Naive B cell (primary cell): ENCODE results near the gene MFAP4. TPM values are rescaled to one million over a fixed set of nuclear protein-coding genes. Genes with fewer than 3 reads are reported as not detected.
A peak's percentile ranks its signal among the peaks of the same experiment; 100 is the strongest.

ENCODE experiments used
- ATAC-seq, 2 donors: fragments of 150-1000 bp; cut with Tn5 transposase; 2 replicates each; pipeline ENCODE4 v1.10.0; 2021; ENCODE audit warnings: low read depth in 2 of 2, mild to moderate bottlenecking in 2 of 2, moderate library complexity in 2 of 2
- DNase-seq: peaks from one replicate; pipeline ENCODE4 v3.0.0; 2022
- H3K27ac Mint-ChIP-seq, 6 donors: one replicate each; pipeline ENCODE4 v1.8.0; 2020 to 2022; ENCODE audit warnings: mild to moderate bottlenecking in 6 of 6, mixed read lengths in 6 of 6, moderate library complexity in 5 of 6, inconsistent platforms in 2 of 6
- H3K27me3 Mint-ChIP-seq, 3 donors: one replicate each; pipeline ENCODE4 v1.8.0; 2021 to 2022; ENCODE audit warnings: mixed read lengths in 3 of 3, mild to moderate bottlenecking in 1 of 3
- H3K36me3 Mint-ChIP-seq, 2 donors: one replicate each; pipeline ENCODE4 v1.8.0; 2020 to 2022; ENCODE audit warnings: mixed read lengths in 2 of 2, inconsistent platforms in 1 of 2, mild to moderate bottlenecking in 1 of 2
- H3K4me1 Mint-ChIP-seq, 3 donors: one replicate each; pipeline ENCODE4 v1.8.0; 2020 to 2022; ENCODE audit warnings: mixed read lengths in 3 of 3, inconsistent platforms in 1 of 3, mild to moderate bottlenecking in 1 of 3, moderate library complexity in 1 of 3
- H3K4me3 Mint-ChIP-seq, 8 donors: one replicate each; pipeline ENCODE4 v1.8.0; 2020 to 2022; ENCODE audit warnings: mild to moderate bottlenecking in 8 of 8, mixed read lengths in 8 of 8, moderate library complexity in 8 of 8, inconsistent platforms in 2 of 8
- H3K9me3 Mint-ChIP-seq, 7 donors: one replicate each; pipeline ENCODE4 v1.8.0; 2020 to 2022; ENCODE audit warnings: mixed read lengths in 7 of 7, mild to moderate bottlenecking in 5 of 7, inconsistent platforms in 2 of 7, moderate library complexity in 1 of 7
- polyA plus RNA-seq, 6 donors: library from polyadenylated mRNA; unstranded; fragments of 300-500 nt; fragmentation: Illumina TruSeq; gene quantifications; one replicate each; pipeline ENCODE4 v1.2.3, GENCODE V29; 2021; ENCODE audit warnings: low read depth in 6 of 6

Gene MFAP4
- polyA plus RNA-seq, 6 donors from 2014 or later, result not detected

GRCh38 chr17:19343256-19343630, 43.7 kb downstream of the MFAP4 start:
- no peak overlapping the region for H3K4me3 Mint-ChIP-seq
- peaks cover 14 to 41% (median 16%) of the 10 kb centered on the region in 3 donors for H3K27me3 Mint-ChIP-seq
- H3K4me1 Mint-ChIP-seq, result peaks cover 0 to 13% (median 0%) of the 10 kb centered on the region in 3 donors
- no peaks in the 10 kb centered on the region for H3K9me3 Mint-ChIP-seq
- H3K27ac Mint-ChIP-seq, result no peak overlapping the region
- DNase-seq, result no peak
- no peak for ATAC-seq
- no peaks in the 10 kb centered on the region for H3K36me3 Mint-ChIP-seq

- ATAC-seq (no peak), DNase-seq (no peak)
- H3K27ac Mint-ChIP-seq, result no peak overlapping the region
- no peaks in the 10 kb centered on the region for H3K9me3 Mint-ChIP-seq
- no peak overlapping the region for H3K4me3 Mint-ChIP-seq
- H3K27me3 Mint-ChIP-seq, result peaks cover 14 to 41% (median 16%) of the 10 kb centered on the region in 3 donors
- H3K36me3 Mint-ChIP-seq, result no peaks in the 10 kb centered on the region
- peaks cover 0 to 13% (median 2%) of the 10 kb centered on the region in 3 donors for H3K4me1 Mint-ChIP-seq
These were observed 44.3 kb downstream of the MFAP4 start for GRCh38 chr17:19342611-19343255.

DNA sequence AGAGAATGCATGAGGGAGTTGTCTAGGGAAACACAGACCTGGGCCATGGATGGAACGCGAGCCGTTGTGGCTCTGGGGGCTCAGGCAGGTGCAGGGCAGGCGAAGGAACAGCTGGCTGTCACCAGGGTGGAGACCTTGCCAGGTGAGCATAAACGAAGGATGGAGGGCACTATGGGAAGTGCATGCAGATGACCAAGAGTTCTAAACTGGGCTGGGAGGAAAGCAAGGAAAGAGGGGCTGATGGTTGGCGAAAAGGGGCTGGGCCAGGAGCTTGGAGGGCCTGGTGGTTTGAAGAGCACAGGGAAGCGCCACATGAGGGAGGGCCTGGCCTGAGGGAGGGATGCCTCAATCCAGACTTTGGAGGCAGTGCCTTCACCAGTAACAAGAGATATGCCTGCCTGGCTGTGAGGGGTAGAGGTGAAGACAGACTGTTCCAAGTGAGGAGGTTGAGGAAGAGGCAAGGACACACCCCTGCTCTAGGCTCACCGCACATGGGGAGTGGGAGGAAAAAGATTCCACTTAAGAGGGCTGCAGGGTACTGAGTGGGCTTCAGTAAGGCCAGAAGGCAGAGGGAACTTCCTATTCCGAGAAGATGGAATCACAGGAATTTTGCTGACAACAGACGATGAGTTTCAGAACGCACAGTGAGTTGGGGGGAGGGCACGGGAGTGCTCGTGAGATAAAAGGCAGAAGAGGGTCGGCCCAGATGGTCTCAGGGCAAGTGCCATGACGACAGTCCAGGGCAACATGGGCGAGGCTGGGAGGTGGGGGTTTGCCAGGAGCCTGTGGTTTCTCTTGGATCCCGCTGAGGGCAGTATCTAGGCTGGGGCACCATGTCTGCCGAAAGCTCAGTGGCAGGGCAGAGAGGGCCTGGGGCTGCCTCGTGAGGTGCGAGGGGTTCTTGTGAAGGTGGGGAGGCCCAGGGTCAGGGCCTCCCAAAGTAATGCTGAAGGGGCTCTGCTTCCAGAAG, 45.1 kb downstream of the MFAP4 start:
- ATAC-seq, result no peak
- no peak for DNase-seq
- Mint-ChIP-seq H3K4me3 (no peak overlapping the region), H3K36me3 (no peaks in the 10 kb centered on the region), H3K27me3 (peaks cover 14 to 46% (median 21%) of the 10 kb centered on the region in 3 donors), H3K27ac (peak overlapping the region in 2 of 6 donors; percentile 72 to 74), H3K9me3 (no peaks in the 10 kb centered on the region), H3K4me1 (peaks cover 2 to 17% (median 5%) of the 10 kb centered on the region in 3 donors)

DNA sequence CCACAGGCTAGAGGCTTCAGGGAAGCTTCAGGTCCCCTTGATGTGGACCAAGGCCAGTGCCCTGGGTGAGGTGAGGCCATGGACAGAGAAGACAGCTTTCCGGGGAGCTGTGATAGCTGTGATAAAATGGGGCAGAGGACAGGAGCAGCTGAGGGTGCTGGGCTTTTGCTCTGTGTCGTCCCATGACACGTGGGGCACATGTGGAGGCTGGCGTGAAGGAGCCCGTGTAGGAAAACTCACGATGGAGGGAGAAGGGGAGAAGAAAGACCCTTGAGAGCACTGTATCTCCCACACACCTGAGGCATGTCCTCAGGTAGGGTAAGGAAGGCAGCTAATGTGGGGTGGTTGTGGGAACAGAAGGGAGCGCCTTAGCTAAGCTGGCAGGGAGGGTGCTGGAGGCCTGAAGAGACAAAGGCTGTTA, 45.8 kb downstream of the MFAP4 start:
- Mint-ChIP-seq H3K4me3 (no peak overlapping the region), H3K4me1 (peaks cover 2 to 13% (median 6%) of the 10 kb centered on the region in 3 donors), H3K27ac (peak overlapping the region in 1 of 6 donors; percentile 5), H3K27me3 (peaks cover 14 to 44% (median 23%) of the 10 kb centered on the region in 3 donors), H3K9me3 (no peaks in the 10 kb centered on the region), H3K36me3 (no peaks in the 10 kb centered on the region)
- DNase-seq (no peak), ATAC-seq (no peak)

DNA sequence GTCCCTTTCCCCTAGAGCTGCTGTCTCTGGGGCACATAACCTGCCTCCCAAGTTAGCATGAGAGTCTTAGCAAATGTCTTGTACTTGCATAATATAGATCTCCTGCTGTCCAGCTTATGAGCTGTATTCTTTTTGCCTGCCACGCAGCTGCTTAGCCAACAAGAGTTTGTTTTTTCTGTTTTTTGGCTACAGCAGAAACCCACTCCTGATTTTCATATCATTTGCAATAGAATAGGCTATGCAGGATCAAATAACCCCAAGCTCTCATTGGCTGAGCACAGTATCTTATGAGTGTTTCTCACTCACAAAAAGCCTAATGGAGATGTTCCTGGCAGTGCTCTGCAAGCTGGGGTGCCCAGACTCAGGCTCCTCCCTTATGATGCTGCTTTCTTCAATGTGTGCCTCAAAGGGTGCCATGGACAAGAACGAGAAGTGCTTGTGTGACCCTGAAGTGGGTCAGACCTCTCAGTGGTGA, 47.6 kb downstream of the MFAP4 start:
- no peaks in the 10 kb centered on the region for H3K36me3 Mint-ChIP-seq
- H3K4me1 Mint-ChIP-seq, result peaks cover 2 to 13% (median 6%) of the 10 kb centered on the region in 3 donors
- no peak overlapping the region for H3K27ac Mint-ChIP-seq
- ATAC-seq (no peak), DNase-seq (no peak)
- no peaks in the 10 kb centered on the region for H3K9me3 Mint-ChIP-seq
- no peak overlapping the region for H3K4me3 Mint-ChIP-seq
- peaks cover 14 to 44% (median 29%) of the 10 kb centered on the region in 3 donors for H3K27me3 Mint-ChIP-seq

DNA sequence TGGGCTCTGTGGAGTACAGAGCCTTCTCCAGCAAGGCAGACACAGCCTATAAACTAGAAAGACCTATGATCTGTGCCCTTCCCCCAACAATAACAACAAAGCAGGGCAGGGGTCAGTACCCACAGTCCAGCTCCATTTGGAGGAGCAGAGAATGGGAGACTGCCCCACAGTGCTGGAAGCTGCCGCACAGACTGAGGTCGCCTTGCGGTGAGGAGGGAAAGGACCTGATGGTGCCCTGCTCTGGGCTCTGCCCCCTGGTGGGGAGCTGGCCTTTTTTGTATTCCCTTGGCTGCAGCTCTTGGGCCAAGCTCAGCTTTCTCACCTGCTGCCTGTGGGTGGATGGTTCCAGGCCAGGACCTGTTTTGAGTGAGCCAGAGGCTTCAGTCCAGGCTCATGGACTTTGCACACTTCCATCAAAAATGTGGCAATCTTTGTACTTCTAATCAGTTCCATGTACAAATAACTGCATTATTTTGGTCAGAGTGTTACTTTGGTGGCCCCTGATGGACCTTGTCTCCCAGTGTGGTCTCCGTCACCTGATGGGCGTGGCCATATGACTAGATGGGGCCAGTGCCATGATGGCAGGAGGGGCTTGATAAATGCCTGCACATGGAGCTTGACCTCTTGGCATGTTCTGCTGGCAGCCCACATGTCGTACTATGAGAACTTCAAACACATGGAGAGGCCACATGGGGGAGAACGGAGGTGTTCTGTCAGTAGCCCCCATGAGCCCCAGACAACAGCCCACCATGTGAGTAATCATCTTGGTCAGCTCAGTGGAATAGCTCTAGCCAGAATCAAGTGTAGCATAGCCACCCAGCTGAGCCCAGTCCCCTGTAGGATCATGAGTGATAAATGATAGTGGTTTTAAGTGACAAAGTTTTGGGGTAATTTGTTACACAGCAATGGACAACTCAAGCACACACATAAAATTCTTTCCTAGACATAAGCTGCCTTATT, 48.7 kb downstream of the MFAP4 start:
- H3K27ac Mint-ChIP-seq, result no peak overlapping the region
- ATAC-seq (peak; percentile 99), DNase-seq (peak; percentile 78)
- H3K4me1 Mint-ChIP-seq, result peaks cover 2 to 13% (median 6%) of the 10 kb centered on the region in 3 donors
- H3K4me3 Mint-ChIP-seq, result no peak overlapping the region
- H3K9me3 Mint-ChIP-seq, result no peaks in the 10 kb centered on the region
- peaks cover 14 to 44% (median 29%) of the 10 kb centered on the region in 3 donors for H3K27me3 Mint-ChIP-seq
- no peaks in the 10 kb centered on the region for H3K36me3 Mint-ChIP-seq

DNA sequence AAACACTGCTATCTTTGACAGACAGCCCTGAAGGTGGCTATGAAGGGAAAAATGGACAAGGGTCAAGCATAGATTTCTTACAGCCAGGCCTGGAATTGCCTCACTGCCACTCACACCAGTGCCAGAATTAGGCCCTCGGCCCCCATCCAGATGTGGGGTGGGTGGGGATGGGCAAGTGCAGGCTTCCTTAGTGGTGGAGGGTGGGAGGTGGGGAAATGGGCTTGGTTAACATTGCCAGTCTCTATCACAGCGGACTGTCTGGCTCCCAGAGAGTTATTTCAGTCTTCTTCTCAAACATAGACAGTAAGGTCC, 49.3 kb downstream of the MFAP4 start:
- peak overlapping the region in 1 of 6 donors; percentile 28 for H3K27ac Mint-ChIP-seq
- ATAC-seq, result peak in 1 of 2 donors; percentile 7
- no peaks in the 10 kb centered on the region for H3K36me3 Mint-ChIP-seq
- H3K27me3 Mint-ChIP-seq, result peaks cover 14 to 39% (median 29%) of the 10 kb centered on the region in 3 donors
- peaks cover 2 to 15% (median 6%) of the 10 kb centered on the region in 3 donors for H3K4me1 Mint-ChIP-seq
- no peak for DNase-seq
- H3K4me3 Mint-ChIP-seq, result no peak overlapping the region
- no peaks in the 10 kb centered on the region for H3K9me3 Mint-ChIP-seq

DNA sequence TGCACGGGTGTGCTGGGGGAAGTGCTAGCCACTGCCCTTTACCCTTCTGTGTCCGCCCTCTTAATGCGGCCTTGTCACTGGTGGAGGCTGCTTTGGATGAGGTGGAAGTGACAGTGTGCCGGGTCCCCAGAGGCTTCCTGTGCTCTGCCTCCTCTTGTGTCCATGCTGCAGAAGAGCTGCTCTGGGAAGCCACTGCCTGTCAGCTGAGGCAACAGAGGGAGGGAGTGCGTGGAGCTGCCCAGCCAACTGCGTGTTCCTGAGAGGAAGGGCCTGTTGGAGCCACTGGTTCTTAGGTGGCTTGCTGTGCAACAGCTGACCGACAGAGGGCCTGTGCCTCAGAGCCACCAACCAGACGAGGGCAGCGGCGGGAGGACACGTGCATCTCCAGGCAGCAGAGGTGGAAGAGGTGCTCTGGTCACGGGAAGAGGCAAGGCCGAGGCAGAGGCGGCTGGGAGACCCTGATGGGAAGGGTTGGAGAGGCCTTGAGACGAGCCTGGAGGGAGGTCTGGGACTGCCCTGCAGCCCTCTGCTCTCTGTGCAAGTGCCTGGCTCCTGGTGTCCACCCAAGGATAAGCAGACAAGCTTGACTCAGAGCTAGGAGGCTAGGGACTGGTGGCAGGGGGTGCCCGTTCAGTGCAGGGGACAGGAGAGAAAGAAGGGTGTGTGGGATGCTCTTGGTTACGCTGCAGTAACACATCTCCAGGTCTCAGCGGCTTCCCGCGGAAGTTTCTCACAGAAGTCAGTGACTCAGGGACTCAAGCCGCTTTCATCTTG, 49.9 kb downstream of the MFAP4 start:
- no peaks in the 10 kb centered on the region for H3K9me3 Mint-ChIP-seq
- no peak for DNase-seq
- ATAC-seq, result peak in 1 of 2 donors; percentile 24
- H3K4me3 Mint-ChIP-seq, result peak overlapping the region in 1 of 8 donors; percentile 25
- no peaks in the 10 kb centered on the region for H3K36me3 Mint-ChIP-seq
- peaks cover 2 to 17% (median 6%) of the 10 kb centered on the region in 3 donors for H3K4me1 Mint-ChIP-seq
- H3K27me3 Mint-ChIP-seq, result peaks cover 13 to 36% (median 26%) of the 10 kb centered on the region in 3 donors
- H3K27ac Mint-ChIP-seq, result peak overlapping the region in 2 of 6 donors; percentile 6 to 28

- Mint-ChIP-seq H3K4me1 (peaks cover 2 to 9% (median 6%) of the 10 kb centered on the region in 3 donors), H3K27ac (no peak overlapping the region), H3K4me3 (no peak overlapping the region), H3K9me3 (no peaks in the 10 kb centered on the region), H3K27me3 (peaks cover 9 to 25% (median 16%) of the 10 kb centered on the region in 3 donors), H3K36me3 (no peaks in the 10 kb centered on the region)
- no peak for DNase-seq
- ATAC-seq, result no peak
These were observed 50.9 kb downstream of the MFAP4 start for GRCh38 chr17:19335951-19336631.

GRCh38 chr17:19334331-19334730, 52.7 kb downstream of the MFAP4 start:
- Mint-ChIP-seq H3K4me3 (peak overlapping the region in 1 of 8 donors; percentile 47), H3K4me1 (peaks cover 2 to 9% (median 6%) of the 10 kb centered on the region in 3 donors), H3K9me3 (no peaks in the 10 kb centered on the region), H3K27ac (no peak overlapping the region), H3K36me3 (no peaks in the 10 kb centered on the region), H3K27me3 (peaks cover 1 to 17% (median 13%) of the 10 kb centered on the region in 3 donors)
- DNase-seq, result no peak
- ATAC-seq, result no peak

DNA sequence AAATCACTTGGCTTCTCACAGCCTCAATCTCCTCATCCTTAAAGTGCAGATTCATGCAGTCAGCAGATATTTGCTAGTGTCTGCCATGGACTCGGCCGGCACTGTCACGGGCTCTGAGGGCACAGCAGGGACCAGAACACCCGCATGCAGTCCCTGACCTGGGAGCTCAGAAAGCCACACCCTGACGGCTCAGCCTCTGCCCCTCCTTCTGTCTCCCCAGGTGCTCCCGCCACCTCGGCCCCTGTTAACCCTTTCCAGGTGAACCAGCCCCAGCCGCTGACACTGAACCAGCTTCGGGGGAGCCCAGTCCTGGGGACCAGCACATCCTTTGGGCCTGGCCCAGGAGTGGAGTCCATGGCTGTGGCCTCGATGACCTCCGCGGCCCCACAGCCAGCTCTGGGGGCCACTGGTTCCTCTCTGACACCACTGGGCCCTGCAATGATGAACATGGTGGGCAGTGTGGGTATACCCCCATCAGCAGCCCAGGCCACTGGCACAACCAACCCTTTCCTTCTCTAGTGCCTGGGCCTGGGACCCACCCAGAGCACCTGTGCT, 53.2 kb downstream of the MFAP4 start:
- Mint-ChIP-seq H3K4me3 (peak overlapping the region in 1 of 8 donors; percentile 47), H3K27me3 (peaks cover 0 to 13% (median 12%) of the 10 kb centered on the region in 3 donors)
- no peak for ATAC-seq

More for the DNA sequence above, 53.2 kb downstream of the MFAP4 start:
- H3K9me3 Mint-ChIP-seq, result no peaks in the 10 kb centered on the region
- no peak overlapping the region for H3K27ac Mint-ChIP-seq
- peaks cover 2 to 9% (median 6%) of the 10 kb centered on the region in 3 donors for H3K4me1 Mint-ChIP-seq
- DNase-seq, result no peak
- H3K36me3 Mint-ChIP-seq, result no peaks in the 10 kb centered on the region
